Measurements from ENCODE around the gene SERP1. TPM values are rescaled to one million over a fixed set of nuclear protein-coding genes. Genes with fewer than 3 reads are reported as not detected.
A peak's percentile ranks its signal among the peaks of the same experiment; 100 is the strongest.

SERP1 gene
- 49.1 TPM for total RNA-seq

DNA sequence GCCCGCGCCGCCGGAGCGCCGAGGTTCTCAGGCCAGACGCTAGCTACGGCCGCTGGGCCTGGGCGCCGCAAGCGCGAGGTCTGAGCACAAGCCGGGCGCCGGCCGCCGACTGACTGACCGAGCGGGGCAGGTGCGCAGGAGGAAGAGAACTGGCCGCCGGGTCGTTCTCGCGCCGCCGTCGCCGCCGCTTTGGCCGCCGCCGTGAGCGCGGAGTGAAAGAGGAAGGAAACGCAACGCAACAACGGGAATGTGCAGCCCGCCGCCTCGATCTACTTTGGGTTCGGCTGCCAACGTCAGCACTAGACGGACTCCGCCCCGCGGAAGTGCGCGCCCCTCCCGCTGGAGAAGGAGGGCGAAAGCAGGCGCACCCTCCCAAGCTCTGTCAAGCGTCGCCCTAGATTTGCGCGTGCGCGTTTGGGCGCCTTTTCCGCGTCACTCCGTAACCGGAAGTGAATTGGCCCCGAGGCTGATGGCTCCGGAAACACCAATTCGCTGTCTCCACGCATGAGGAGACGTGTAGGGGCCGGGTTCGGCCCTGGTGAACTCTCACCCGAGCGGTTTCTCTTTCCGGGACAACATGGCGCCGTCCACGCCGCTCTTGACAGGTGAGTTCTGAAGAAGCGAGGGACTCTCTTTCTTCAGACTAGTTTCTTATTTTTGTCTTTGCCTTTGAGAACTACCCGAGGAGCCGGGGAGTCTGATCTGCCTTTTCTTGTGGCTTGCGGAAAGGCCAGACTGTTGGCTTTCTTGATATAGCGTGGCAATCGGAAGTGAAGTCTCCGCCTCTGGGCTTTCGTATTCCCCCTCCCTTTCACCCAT is at the start of gene SERP1, which contains the start of gene EIF2A:
TSS of gene SERP1 (minus strand) at position 271 of the 819 bp plus-strand sequence. CDS start 361 bp downstream, outside the sequence.
TSS of gene EIF2A (plus strand) at position 562 of the 819 bp plus-strand sequence. CDS start at position 578, 16 bp downstream.
- H3K27ac ChIP-seq (ENCODE audit: low read depth, low read length): peak within 1 kb of the TSS; percentile 97
- peak within 1 kb of the TSS; percentile 93 to 98 (median 96) for H3K9ac ChIP-seq (ENCODE audit: low read depth in 1 of 3, low read length in 3 of 3)
- H3K4me1 ChIP-seq (ENCODE audit: control insufficient read depth in 3 of 3, insufficient read depth in 3 of 3, low read length in 3 of 3): peaks cover 6 to 21% (median 15%) of the 10 kb centered on the region in 3 donors
- no peaks in the 10 kb centered on the region for H3K9me3 ChIP-seq (ENCODE audit: control insufficient read depth in 3 of 3, low read length in 3 of 3)
- H3K36me3 ChIP-seq (ENCODE audit: control insufficient read depth in 3 of 3, insufficient read depth in 3 of 3, low read length in 3 of 3): peaks cover 0 to 10% (median 2%) of the 10 kb centered on the region in 3 donors
- H3K27me3 ChIP-seq (ENCODE audit: control insufficient read depth in 3 of 3, insufficient read depth in 3 of 3, low read length in 3 of 3): no peaks in the 10 kb centered on the region
- H3K4me3 ChIP-seq (ENCODE audit: low read length in 3 of 3): peak within 1 kb of the TSS; percentile 86 to 99 (median 93)

GRCh38 chr3:150594150-150594549 is 47.9 kb upstream of the SERP1 start:
- no peak overlapping the region for H3K4me3 ChIP-seq (ENCODE audit: low read length in 3 of 3)
- H3K27me3 ChIP-seq (ENCODE audit: control insufficient read depth in 3 of 3, insufficient read depth in 3 of 3, low read length in 3 of 3): no peaks in the 10 kb centered on the region
- H3K27ac ChIP-seq (ENCODE audit: low read depth, low read length): no peak overlapping the region

DNA sequence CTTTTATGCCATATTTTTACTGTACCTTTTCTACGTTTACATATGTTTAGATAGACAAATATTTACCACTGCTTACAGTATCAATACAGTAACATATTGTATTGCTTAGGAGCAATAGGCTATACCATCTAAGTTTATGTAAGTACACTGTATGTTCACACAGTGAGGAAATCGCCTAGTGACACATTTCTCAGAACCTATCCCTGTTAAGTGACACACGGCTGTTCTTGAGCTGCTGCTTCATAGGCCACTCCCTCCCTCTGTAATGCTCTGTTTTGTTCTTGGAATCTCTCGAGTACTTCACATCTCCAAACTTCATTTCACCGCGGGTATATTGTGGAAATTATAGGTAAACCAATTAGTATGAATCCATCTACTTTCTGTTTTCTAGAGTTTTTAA is 43.5 kb upstream of the SERP1 start:
- H3K27ac ChIP-seq (ENCODE audit: low read depth, low read length): no peak overlapping the region
- no peaks in the 10 kb centered on the region for H3K27me3 ChIP-seq (ENCODE audit: control insufficient read depth in 3 of 3, insufficient read depth in 3 of 3, low read length in 3 of 3)
- no peaks in the 10 kb centered on the region for H3K9me3 ChIP-seq (ENCODE audit: control insufficient read depth in 3 of 3, low read length in 3 of 3)
- no peak overlapping the region for H3K4me3 ChIP-seq (ENCODE audit: low read length in 3 of 3)
- H3K4me1 ChIP-seq (ENCODE audit: control insufficient read depth in 3 of 3, insufficient read depth in 3 of 3, low read length in 3 of 3): peaks cover 0 to 5% (median 0%) of the 10 kb centered on the region in 3 donors
- no peak overlapping the region for H3K9ac ChIP-seq (ENCODE audit: low read depth in 1 of 3, low read length in 3 of 3)
- peaks cover 5 to 13% (median 8%) of the 10 kb centered on the region in 3 donors for H3K36me3 ChIP-seq (ENCODE audit: control insufficient read depth in 3 of 3, insufficient read depth in 3 of 3, low read length in 3 of 3)

More at GRCh38 chr3:150594150-150594549, 47.9 kb upstream of the SERP1 start:
- Histone ChIP-seq H3K4me1 (ENCODE audit: control insufficient read depth in 3 of 3, insufficient read depth in 3 of 3, low read length in 3 of 3) (no peaks in the 10 kb centered on the region), H3K9ac (ENCODE audit: low read depth in 1 of 3, low read length in 3 of 3) (no peak overlapping the region), H3K36me3 (ENCODE audit: control insufficient read depth in 3 of 3, insufficient read depth in 3 of 3, low read length in 3 of 3) (no peaks in the 10 kb centered on the region), H3K9me3 (ENCODE audit: control insufficient read depth in 3 of 3, low read length in 3 of 3) (no peaks in the 10 kb centered on the region)

DNA sequence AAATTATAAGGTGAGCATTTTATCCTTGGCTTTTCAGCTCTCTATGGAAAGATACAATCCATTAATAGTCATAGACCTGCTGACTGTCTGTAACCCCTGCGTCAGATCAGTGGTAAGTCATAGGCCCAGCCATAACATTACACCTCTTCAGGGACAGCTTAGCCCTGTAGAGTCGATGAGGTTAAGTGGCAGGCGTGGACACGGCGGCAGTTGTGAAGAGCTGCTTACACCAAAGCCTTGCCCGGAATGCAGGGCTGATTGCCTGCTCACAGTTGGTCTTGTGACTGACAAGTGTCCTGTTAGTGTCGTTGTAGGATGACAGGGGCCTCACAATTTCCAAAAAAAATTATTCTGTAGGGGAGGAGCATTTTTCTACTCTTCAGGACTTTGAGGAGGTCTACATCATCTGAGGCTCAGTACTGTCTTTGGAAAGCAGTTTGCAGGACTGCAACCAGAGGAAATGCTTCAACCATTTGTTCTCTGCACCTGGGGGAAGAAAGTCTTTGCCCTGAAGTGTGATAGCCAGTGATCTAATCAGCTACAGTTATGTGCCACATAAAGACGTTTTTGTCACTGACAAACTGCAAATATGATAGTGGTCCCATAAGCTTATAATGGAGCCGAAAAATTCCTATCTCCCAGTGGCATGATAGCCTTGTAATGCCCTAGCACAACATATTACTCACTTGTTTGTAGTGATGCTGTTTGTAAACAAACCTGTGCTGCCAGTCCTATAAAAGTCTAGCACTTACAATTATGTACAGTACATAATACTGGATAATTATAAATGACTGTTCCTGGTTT is 41.9 kb upstream of the SERP1 start:
- Histone ChIP-seq H3K27me3 (ENCODE audit: control insufficient read depth in 3 of 3, insufficient read depth in 3 of 3, low read length in 3 of 3) (no peaks in the 10 kb centered on the region), H3K9me3 (ENCODE audit: control insufficient read depth in 3 of 3, low read length in 3 of 3) (no peaks in the 10 kb centered on the region), H3K4me3 (ENCODE audit: low read length in 3 of 3) (no peak overlapping the region), H3K9ac (ENCODE audit: low read depth in 1 of 3, low read length in 3 of 3) (no peak overlapping the region), H3K4me1 (ENCODE audit: control insufficient read depth in 3 of 3, insufficient read depth in 3 of 3, low read length in 3 of 3) (peaks cover 0 to 5% (median 0%) of the 10 kb centered on the region in 3 donors), H3K27ac (ENCODE audit: low read depth, low read length) (no peak overlapping the region), H3K36me3 (ENCODE audit: control insufficient read depth in 3 of 3, insufficient read depth in 3 of 3, low read length in 3 of 3) (peaks cover 5 to 22% (median 16%) of the 10 kb centered on the region in 3 donors)

DNA sequence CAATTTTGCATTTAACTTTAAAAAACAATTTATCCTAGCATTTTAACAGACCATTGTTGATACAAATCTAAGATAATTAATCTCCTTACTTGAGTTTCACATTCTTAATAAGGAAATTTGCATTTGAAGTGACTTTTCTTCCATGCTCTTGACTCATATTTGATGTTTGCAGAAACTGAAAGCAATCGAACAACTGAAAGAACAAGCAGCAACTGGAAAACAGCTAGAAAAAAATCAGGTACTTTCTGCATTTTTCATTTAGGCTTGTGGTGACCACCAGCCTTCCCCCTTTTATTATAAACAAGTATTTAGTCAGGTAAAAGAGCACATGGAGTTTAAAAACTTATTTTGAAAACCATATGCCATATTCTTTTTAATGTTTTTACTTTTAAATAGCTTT is 36.7 kb upstream of the SERP1 start:
- peaks cover 0 to 2% (median 0%) of the 10 kb centered on the region in 3 donors for H3K4me1 ChIP-seq (ENCODE audit: control insufficient read depth in 3 of 3, insufficient read depth in 3 of 3, low read length in 3 of 3)
- H3K9me3 ChIP-seq (ENCODE audit: control insufficient read depth in 3 of 3, low read length in 3 of 3): no peaks in the 10 kb centered on the region
- H3K27me3 ChIP-seq (ENCODE audit: control insufficient read depth in 3 of 3, insufficient read depth in 3 of 3, low read length in 3 of 3): no peaks in the 10 kb centered on the region
- no peak overlapping the region for H3K4me3 ChIP-seq (ENCODE audit: low read length in 3 of 3)
- no peak overlapping the region for H3K9ac ChIP-seq (ENCODE audit: low read depth in 1 of 3, low read length in 3 of 3)
- H3K27ac ChIP-seq (ENCODE audit: low read depth, low read length): no peak overlapping the region
- H3K36me3 ChIP-seq (ENCODE audit: control insufficient read depth in 3 of 3, insufficient read depth in 3 of 3, low read length in 3 of 3): peaks cover 10 to 32% (median 23%) of the 10 kb centered on the region in 3 donors

DNA sequence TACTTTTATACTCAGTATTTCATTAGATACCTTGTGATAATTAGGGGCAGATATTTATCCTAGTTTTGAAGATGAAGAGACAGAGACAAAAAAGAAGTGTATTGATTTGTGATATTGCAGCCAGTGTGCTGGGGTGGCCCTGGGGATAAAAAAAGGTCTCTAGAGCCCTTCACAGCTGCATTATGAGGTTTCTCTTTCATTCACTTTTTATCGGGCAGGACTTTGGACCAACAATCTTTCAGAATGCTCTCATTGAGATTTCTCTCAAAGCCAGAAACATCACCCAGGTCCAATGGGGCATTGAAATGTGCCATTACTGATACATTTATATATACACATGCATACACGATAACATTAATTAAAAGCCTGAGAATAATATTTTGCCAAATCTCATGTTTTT is 36.3 kb upstream of the SERP1 start:
- no peak overlapping the region for H3K9ac ChIP-seq (ENCODE audit: low read depth in 1 of 3, low read length in 3 of 3)
- H3K27ac ChIP-seq (ENCODE audit: low read depth, low read length): no peak overlapping the region
- H3K36me3 ChIP-seq (ENCODE audit: control insufficient read depth in 3 of 3, insufficient read depth in 3 of 3, low read length in 3 of 3): peaks cover 10 to 35% (median 23%) of the 10 kb centered on the region in 3 donors
- no peak overlapping the region for H3K4me3 ChIP-seq (ENCODE audit: low read length in 3 of 3)
- no peaks in the 10 kb centered on the region for H3K4me1 ChIP-seq (ENCODE audit: control insufficient read depth in 3 of 3, insufficient read depth in 3 of 3, low read length in 3 of 3)
- no peaks in the 10 kb centered on the region for H3K9me3 ChIP-seq (ENCODE audit: control insufficient read depth in 3 of 3, low read length in 3 of 3)
- H3K27me3 ChIP-seq (ENCODE audit: control insufficient read depth in 3 of 3, insufficient read depth in 3 of 3, low read length in 3 of 3): no peaks in the 10 kb centered on the region

DNA sequence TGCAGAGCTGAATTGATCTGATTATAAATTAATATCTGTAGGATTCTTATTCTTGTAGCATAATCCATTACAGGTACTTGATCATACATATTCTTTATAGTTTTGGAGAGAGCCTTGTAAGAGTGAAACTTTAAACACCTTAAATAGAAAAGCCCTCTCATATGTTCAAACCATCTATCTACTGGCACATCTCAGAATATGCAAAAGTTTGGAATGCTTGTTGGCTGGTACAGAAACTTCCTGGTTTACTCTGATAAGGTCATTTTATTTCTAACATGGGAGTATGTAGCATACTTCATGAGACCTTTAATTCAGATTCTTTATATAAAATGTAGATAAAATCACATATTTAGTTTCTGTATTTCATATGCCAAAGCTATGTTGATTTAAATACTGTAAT is 34.9 kb upstream of the SERP1 start:
- H3K4me1 ChIP-seq (ENCODE audit: control insufficient read depth in 3 of 3, insufficient read depth in 3 of 3, low read length in 3 of 3): no peaks in the 10 kb centered on the region
- no peak overlapping the region for H3K9ac ChIP-seq (ENCODE audit: low read depth in 1 of 3, low read length in 3 of 3)
- H3K9me3 ChIP-seq (ENCODE audit: control insufficient read depth in 3 of 3, low read length in 3 of 3): no peaks in the 10 kb centered on the region
- no peaks in the 10 kb centered on the region for H3K27me3 ChIP-seq (ENCODE audit: control insufficient read depth in 3 of 3, insufficient read depth in 3 of 3, low read length in 3 of 3)
- no peak overlapping the region for H3K4me3 ChIP-seq (ENCODE audit: low read length in 3 of 3)
- no peak overlapping the region for H3K27ac ChIP-seq (ENCODE audit: low read depth, low read length)
- peaks cover 13 to 46% (median 30%) of the 10 kb centered on the region in 3 donors for H3K36me3 ChIP-seq (ENCODE audit: control insufficient read depth in 3 of 3, insufficient read depth in 3 of 3, low read length in 3 of 3)

- Histone ChIP-seq H3K4me3 (ENCODE audit: low read length in 3 of 3) (no peak overlapping the region), H3K4me1 (ENCODE audit: control insufficient read depth in 3 of 3, insufficient read depth in 3 of 3, low read length in 3 of 3) (no peaks in the 10 kb centered on the region), H3K27ac (ENCODE audit: low read depth, low read length) (no peak overlapping the region), H3K27me3 (ENCODE audit: control insufficient read depth in 3 of 3, insufficient read depth in 3 of 3, low read length in 3 of 3) (no peaks in the 10 kb centered on the region), H3K36me3 (ENCODE audit: control insufficient read depth in 3 of 3, insufficient read depth in 3 of 3, low read length in 3 of 3) (peaks cover 12 to 28% (median 22%) of the 10 kb centered on the region in 3 donors), H3K9ac (ENCODE audit: low read depth in 1 of 3, low read length in 3 of 3) (no peak overlapping the region), H3K9me3 (ENCODE audit: control insufficient read depth in 3 of 3, low read length in 3 of 3) (no peaks in the 10 kb centered on the region)
Measured at GRCh38 chr3:150577855-150578254, 31.6 kb upstream of the SERP1 start.

- no peak overlapping the region for H3K4me3 ChIP-seq (ENCODE audit: low read length in 3 of 3)
- no peaks in the 10 kb centered on the region for H3K27me3 ChIP-seq (ENCODE audit: control insufficient read depth in 3 of 3, insufficient read depth in 3 of 3, low read length in 3 of 3)
- H3K36me3 ChIP-seq (ENCODE audit: control insufficient read depth in 3 of 3, insufficient read depth in 3 of 3, low read length in 3 of 3): peaks cover 7 to 38% (median 32%) of the 10 kb centered on the region in 3 donors
- no peaks in the 10 kb centered on the region for H3K9me3 ChIP-seq (ENCODE audit: control insufficient read depth in 3 of 3, low read length in 3 of 3)
- no peaks in the 10 kb centered on the region for H3K4me1 ChIP-seq (ENCODE audit: control insufficient read depth in 3 of 3, insufficient read depth in 3 of 3, low read length in 3 of 3)
- H3K9ac ChIP-seq (ENCODE audit: low read depth in 1 of 3, low read length in 3 of 3): no peak overlapping the region
- no peak overlapping the region for H3K27ac ChIP-seq (ENCODE audit: low read depth, low read length)
Measured at GRCh38 chr3:150567328-150567727, 21.0 kb upstream of the SERP1 start.

Data from skeletal muscle tissue (tissue), 4 donors.